PC-9 (cell line): ENCODE data around the gene CDC42EP2. TPM values are rescaled to one million over a fixed set of nuclear protein-coding genes. Genes with fewer than 3 reads are reported as not detected.
A peak's percentile ranks its signal among the peaks of the same experiment; 100 is the strongest.

Experiments used
- BruUV-seq: library from RNA; stranded (reverse); fragments of 400-500 nt; replicated peaks from 2 replicates; lab custom pipeline; 2021; lab: Mats Ljungman, UMichigan
- CTCF ChIA-PET: fragments of 300-600 bp; sonication (Branson Sonifier 250); formaldehyde crosslinking; loops from one replicate; lab custom pipeline; 2022; ENCODE audit warnings: antibody characterized with exemption; lab: Charles Lee
- POLR2A ChIA-PET: fragments of 300-600 bp; sonication (Branson Sonifier 250); formaldehyde crosslinking; loops from one replicate; lab custom pipeline; 2022; ENCODE audit warnings: antibody characterized with exemption; ENCODE audit not compliant: unreplicated experiment; lab: Charles Lee
- DNase-seq, 2 experiments: peaks; one replicate each; pipeline versions ENCODE4 v3.0.0 to v3.0.0-alpha.2; 2015 to 2022; ENCODE audit warnings: mixed read lengths in 1 of 2
- H2AFZ ChIP-seq: fragments of 200-600 bp; sonication (generic); 2 replicates; pipeline ENCODE4 v1.8.1; 2017; ENCODE audit warnings: antibody characterized with exemption
- H3F3A ChIP-seq: fragments of 200-600 bp; sonication (generic); 2 replicates; pipeline ENCODE4 v1.8.1; 2017; ENCODE audit warnings: antibody characterized with exemption, mild to moderate bottlenecking, low read depth; ENCODE audit not compliant: insufficient read depth
- H3K27ac ChIP-seq: fragments of 200-600 bp; sonication (generic); 2 replicates; pipeline ENCODE4 v1.6.1; 2016; ENCODE audit warnings: mixed run types
- H3K27me3 ChIP-seq: fragments of 200-600 bp; sonication (generic); 2 replicates; pipeline ENCODE4 v1.6.1; 2016; ENCODE audit warnings: low read depth, mixed run types; ENCODE audit not compliant: insufficient read depth
- H3K36me3 ChIP-seq: fragments of 200-600 bp; sonication (generic); 2 replicates; pipeline ENCODE4 v1.6.1; 2016; ENCODE audit warnings: low read depth, mixed run types
- H3K4me1 ChIP-seq: fragments of 200-600 bp; sonication (generic); replicated peaks from 2 replicates; pipeline ENCODE4 v1.6.1; 2016; ENCODE audit warnings: mixed run types; ENCODE audit not compliant: insufficient read depth
- H3K4me2 ChIP-seq: fragments of 200-600 bp; sonication (generic); 2 replicates; pipeline ENCODE4 v1.6.1; 2017; ENCODE audit warnings: mixed run types
- H3K4me3 ChIP-seq: fragments of 200-600 bp; sonication (generic); 2 replicates; pipeline ENCODE4 v1.6.1; 2016; ENCODE audit warnings: mixed run types
- H3K79me2 ChIP-seq: fragments of 200-600 bp; sonication (generic); 2 replicates; pipeline ENCODE4 v1.6.1; 2017; ENCODE audit warnings: low read depth, mixed run types
- H3K9me2 ChIP-seq: fragments of 200-600 bp; sonication (generic); 2 replicates; pipeline ENCODE4 v1.8.1; 2017; ENCODE audit warnings: mild to moderate bottlenecking; ENCODE audit not compliant: insufficient read depth
- H3K9me3 ChIP-seq: fragments of 200-600 bp; sonication (generic); 2 replicates; pipeline ENCODE4 v1.8.1; 2016; ENCODE audit warnings: low read depth; ENCODE audit not compliant: insufficient read depth
- H4K20me1 ChIP-seq: fragments of 200-600 bp; sonication (generic); 2 replicates; pipeline ENCODE4 v1.8.1; 2017; ENCODE audit not compliant: insufficient read depth
- EZH2 ChIP-seq: fragments of 200-600 bp; sonication (generic); IDR thresholded peaks from 2 replicates; pipeline ENCODE4 v1.8.0; 2017; ENCODE audit warnings: antibody characterized with exemption, low read depth
- intact Hi-C: fragments of 100-400 bp; cut with micrococcal nuclease; formaldehyde crosslinking; loops from one replicate; pipeline ENCODE4 v1.10.0; 2022; ENCODE audit not compliant: unreplicated experiment
- total RNA-seq: library from RNA; stranded (reverse); gene quantifications from 2 replicates; pipeline ENCODE4 v1.2.3, GENCODE V29; 2021
- TF ChIP-seq, protein P1 (sequence below): fragments of 200-600 bp; sonication (generic); conservative IDR thresholded peaks from 2 replicates; pipeline ENCODE4 v1.6.1; 2017; ENCODE audit warnings: mixed run types, antibody characterized with exemption, mild to moderate bottlenecking, moderate library complexity

The CDC42EP2 gene
- total RNA-seq, 1 experiment from 2014 or later: 20.8 TPM

GRCh38 chr11:65363770-65364169 is 49.1 kb downstream of the CDC42EP2 start:
- ChIA-PET CTCF (interaction anchor here (0.7 to 1.2 kb wide), 2 partner anchors 13 to 34 kb away, joined by 3 to 4 read pairs; no protein-coding TSS in a partner anchor), POLR2A (no interaction called here)
- Histone ChIP-seq H3K9me2 (no peaks in the 10 kb centered on the region), H2AFZ (no peak overlapping the region), H3K4me1 (no peaks in the 10 kb centered on the region), H3K27ac (no peak overlapping the region), H3K36me3 (no peaks in the 10 kb centered on the region), H3K4me2 (no peak overlapping the region), H3F3A (peaks cover 6% of the 10 kb centered on the region; the same call in 1 of the 2 replicates), H3K27me3 (no peaks in the 10 kb centered on the region), H3K79me2 (no peaks in the 10 kb centered on the region), H4K20me1 (no peaks in the 10 kb centered on the region), H3K4me3 (no peak overlapping the region), H3K9me3 (no peaks in the 10 kb centered on the region)
- intact Hi-C loops: no loop called here
- TF ChIP-seq, protein P1, sequence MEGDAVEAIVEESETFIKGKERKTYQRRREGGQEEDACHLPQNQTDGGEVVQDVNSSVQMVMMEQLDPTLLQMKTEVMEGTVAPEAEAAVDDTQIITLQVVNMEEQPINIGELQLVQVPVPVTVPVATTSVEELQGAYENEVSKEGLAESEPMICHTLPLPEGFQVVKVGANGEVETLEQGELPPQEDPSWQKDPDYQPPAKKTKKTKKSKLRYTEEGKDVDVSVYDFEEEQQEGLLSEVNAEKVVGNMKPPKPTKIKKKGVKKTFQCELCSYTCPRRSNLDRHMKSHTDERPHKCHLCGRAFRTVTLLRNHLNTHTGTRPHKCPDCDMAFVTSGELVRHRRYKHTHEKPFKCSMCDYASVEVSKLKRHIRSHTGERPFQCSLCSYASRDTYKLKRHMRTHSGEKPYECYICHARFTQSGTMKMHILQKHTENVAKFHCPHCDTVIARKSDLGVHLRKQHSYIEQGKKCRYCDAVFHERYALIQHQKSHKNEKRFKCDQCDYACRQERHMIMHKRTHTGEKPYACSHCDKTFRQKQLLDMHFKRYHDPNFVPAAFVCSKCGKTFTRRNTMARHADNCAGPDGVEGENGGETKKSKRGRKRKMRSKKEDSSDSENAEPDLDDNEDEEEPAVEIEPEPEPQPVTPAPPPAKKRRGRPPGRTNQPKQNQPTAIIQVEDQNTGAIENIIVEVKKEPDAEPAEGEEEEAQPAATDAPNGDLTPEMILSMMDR: no peak
- no peak for TF ChIP-seq EZH2
- DNase-seq: no peak
- BruUV-seq: no TSS peak

- Histone ChIP-seq H3K4me2 (no peak overlapping the region), H3K4me3 (no peak overlapping the region), H4K20me1 (no peaks in the 10 kb centered on the region), H3K27me3 (no peaks in the 10 kb centered on the region), H3F3A (peaks cover 17% of the 10 kb centered on the region), H3K4me1 (peaks cover 9% of the 10 kb centered on the region), H3K36me3 (no peaks in the 10 kb centered on the region), H3K9me3 (no peaks in the 10 kb centered on the region), H3K79me2 (no peaks in the 10 kb centered on the region), H3K9me2 (no peaks in the 10 kb centered on the region), H3K27ac (no peak overlapping the region), H2AFZ (no peak overlapping the region)
- CTCF ChIA-PET: interaction anchor here (0.6 to 0.8 kb wide), 2 partner anchors 91 to 142 kb away, joined by 4 to 10 read pairs; no protein-coding TSS in a partner anchor
- DNase-seq: peak; percentile 55 to 71
- TF ChIP-seq EZH2: no peak
- TF ChIP-seq, protein P1: peak; percentile 92
- POLR2A ChIA-PET: interaction anchor here (0.6 kb wide), 1 partner anchor 271 kb away, joined by 3 read pairs; the partner anchor contains the start of gene SIPA1
- no TSS peak for BruUV-seq
- intact Hi-C loops: loop anchor here (1.0 kb wide), 3 partner anchors 52 to 204 kb away; partner anchors contain the start of gene ZNRD2
Observed at GRCh38 chr11:65366340-65366773, 51.7 kb downstream of the CDC42EP2 start.

DNA sequence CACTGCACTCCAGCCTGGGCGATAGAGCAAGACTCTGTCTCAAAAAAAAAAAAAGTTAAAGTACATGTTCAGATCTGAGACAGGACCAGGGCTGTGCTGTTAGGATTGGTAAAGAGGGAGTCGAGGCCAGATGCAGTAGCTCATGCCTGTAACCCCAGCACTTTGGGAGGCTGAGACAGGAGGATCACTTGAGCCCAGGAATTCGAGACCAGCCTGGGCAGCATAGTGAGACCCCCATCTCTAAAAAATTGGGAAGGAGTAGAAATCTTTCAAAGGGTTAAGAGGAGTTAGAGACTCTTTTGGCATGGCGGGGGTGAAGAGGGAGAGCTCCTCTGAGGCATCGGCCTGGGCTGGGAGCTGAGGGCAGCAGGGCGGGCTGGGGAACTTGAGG is 56.0 kb downstream of the CDC42EP2 start:
- H3K4me2 ChIP-seq: peak overlapping the region; percentile 32
- POLR2A ChIA-PET: interaction anchor here (0.6 to 1.0 kb wide), 7 partner anchors 52 to 201 kb away, joined by 3 to 9 read pairs (median 3); partner anchors contain the start of gene NEAT1

More for the DNA sequence above, 56.0 kb downstream of the CDC42EP2 start:
- peaks cover 15% of the 10 kb centered on the region for H3K4me1 ChIP-seq
- H3K9me3 ChIP-seq: no peaks in the 10 kb centered on the region
- no peak overlapping the region for H3K4me3 ChIP-seq
- no peak overlapping the region for H2AFZ ChIP-seq
- TSS peak; percentile 76 for BruUV-seq
- H4K20me1 ChIP-seq: no peaks in the 10 kb centered on the region
- no peaks in the 10 kb centered on the region for H3K36me3 ChIP-seq
- CTCF ChIA-PET: interaction anchor here (0.6 to 1.2 kb wide), 5 partner anchors 45 to 167 kb away, joined by 3 to 18 read pairs (median 3); no protein-coding TSS in a partner anchor
- intact Hi-C loops: loop anchor here (1.0 kb wide), 1 partner anchor 48 kb away; no protein-coding TSS in a partner anchor
- no peaks in the 10 kb centered on the region for H3K79me2 ChIP-seq
- H3F3A ChIP-seq: peaks cover 28% of the 10 kb centered on the region
- H3K9me2 ChIP-seq: no peaks in the 10 kb centered on the region
- H3K27ac ChIP-seq: peak overlapping the region; percentile 52
- no peak for DNase-seq
- no peaks in the 10 kb centered on the region for H3K27me3 ChIP-seq
- TF ChIP-seq, protein P1: no peak
- no peak for TF ChIP-seq EZH2

Other genes with a start within 250 kb of the CDC42EP2 start
- gene CDCA5, start 230.8 kb upstream of the CDC42EP2 start, total RNA-seq: 86.4 and 97.8 TPM in 2 replicates
- gene ZFPL1, start 230.6 kb upstream of the CDC42EP2 start, total RNA-seq: 63.6 and 68.2 TPM in 2 replicates
- 113 and 279 TPM in 2 replicates for gene VPS51, start 218.7 kb upstream of the CDC42EP2 start, total RNA-seq
- gene TM7SF2, start 203.0 kb upstream of the CDC42EP2 start, total RNA-seq: 49.5 and 72.3 TPM in 2 replicates
- 13.7 and 22.3 TPM in 2 replicates for gene ZNHIT2, start 197.2 kb upstream of the CDC42EP2 start, total RNA-seq
- gene FAU, start 192.7 kb upstream of the CDC42EP2 start, total RNA-seq: 973 and 1,165 TPM in 2 replicates
- 84.5 and 95.0 TPM in 2 replicates for gene MRPL49, start 192.5 kb upstream of the CDC42EP2 start, total RNA-seq
- 40.9 and 51.5 TPM in 2 replicates for gene SYVN1, start 180.3 kb upstream of the CDC42EP2 start, total RNA-seq
- not detected in 2 replicates for gene SPDYC, start 144.6 kb upstream of the CDC42EP2 start, total RNA-seq
- 502 and 559 TPM in 2 replicates for gene CAPN1, start 132.9 kb upstream of the CDC42EP2 start, total RNA-seq
- gene POLA2, start 52.9 kb upstream of the CDC42EP2 start, total RNA-seq: 37.1 and 39.3 TPM in 2 replicates
- gene DPF2, start 19.0 kb downstream of the CDC42EP2 start, total RNA-seq: 75.6 and 80.6 TPM in 2 replicates
- gene TIGD3, start 39.9 kb downstream of the CDC42EP2 start, total RNA-seq: 1.7 and 1.8 TPM in 2 replicates
- 9.5 and 9.8 TPM in 2 replicates for gene SLC25A45, start 67.8 kb downstream of the CDC42EP2 start, total RNA-seq
- gene FRMD8, start 71.8 kb downstream of the CDC42EP2 start, total RNA-seq: 32.4 and 48.9 TPM in 2 replicates
- gene NEAT1, start 107.9 kb downstream of the CDC42EP2 start, total RNA-seq: 825 and 938 TPM in 2 replicates
- 6,494 and 7,852 TPM in 2 replicates for gene MALAT1, start 184.2 kb downstream of the CDC42EP2 start, total RNA-seq
- 106 and 135 TPM in 2 replicates for gene SCYL1, start 210.2 kb downstream of the CDC42EP2 start, total RNA-seq
- 455 and 553 TPM in 2 replicates for gene LTBP3, start 243.5 kb downstream of the CDC42EP2 start, total RNA-seq